ENCODE data around the gene DPPA3. TPM values are rescaled to one million over a fixed set of nuclear protein-coding genes. Genes with fewer than 3 reads are reported as not detected.

DPPA3 gene
- total and polyA plus RNA-seq, 2 experiments from 2014 or later, result 4.6 to 5.4 TPM

DNA sequence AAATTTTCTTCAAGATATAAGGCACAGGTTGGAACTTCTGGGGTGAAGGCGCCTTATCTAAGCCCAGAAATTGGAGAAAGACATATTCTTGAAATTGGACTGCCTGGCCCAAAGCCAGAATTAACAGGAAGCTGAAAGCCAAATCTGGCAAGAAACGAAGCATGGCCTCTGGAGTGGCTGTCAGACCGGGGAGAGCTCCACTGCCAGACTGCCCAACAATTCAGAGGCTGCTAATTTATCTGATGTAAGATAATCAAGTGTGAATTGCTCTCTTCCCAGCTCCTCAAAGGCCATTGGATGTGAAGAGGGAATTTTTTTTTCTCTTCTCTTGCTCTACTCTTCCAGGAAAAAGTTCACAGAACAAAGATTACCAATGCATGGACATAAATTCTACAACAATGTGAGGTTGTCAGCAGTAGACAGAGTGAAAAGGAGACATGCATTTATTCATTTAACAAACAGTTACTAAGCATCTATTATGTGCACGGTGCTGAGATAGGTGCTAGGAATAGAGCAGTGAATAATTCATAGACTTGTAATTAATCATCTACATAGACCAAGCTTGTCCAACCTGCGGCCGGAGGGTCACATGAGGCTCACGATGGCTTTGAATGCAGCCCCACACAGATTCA, 15.6 kb upstream of the DPPA3 start, which contains the start of gene GDF3:
Gene GDF3, minus strand, starts transcription at position 210 of the 632 bp plus-strand sequence. Its CDS starts 47 bp downstream, at position 163.
- Mint-ChIP-seq H3K27me3 (ENCODE audit: insufficient read depth, low read depth, poor library complexity) (peaks cover 13% of the 10 kb centered on the region), H3K9me3 (no peaks in the 10 kb centered on the region; the same call in 2 of the 3 replicates), H3K4me1 (peaks cover 30% of the 10 kb centered on the region), H3K4me3 (peak within 1 kb of the TSS; percentile 7; the same call in 1 of the 3 replicates), H3K27ac (peak within 1 kb of the TSS; percentile 94), H3K36me3 (ENCODE audit: low read depth) (peaks cover 4% of the 10 kb centered on the region)
- Histone ChIP-seq H3K4me3 (peak within 1 kb of the TSS; percentile 7; the same call in 1 of the 2 replicates), H3K4me1 (ENCODE audit: insufficient read depth) (peaks cover 28% of the 10 kb centered on the region), H4K20me1 (replicated peaks; ENCODE audit: insufficient read depth) (no peaks in the 10 kb centered on the region), H3K79me2 (replicated peaks; ENCODE audit: insufficient read depth) (no peaks in the 10 kb centered on the region; the same call in 1 of the 2 replicates), H3K36me3 (ENCODE audit: insufficient read depth) (no peaks in the 10 kb centered on the region), H3K9me2 (ENCODE audit: insufficient read depth) (no peaks in the 10 kb centered on the region), H3K4me2 (peak within 1 kb of the TSS; percentile 48), H2AFZ (no peak within 1 kb of the TSS; the same call in 1 of the 2 replicates), H3K27me3 (ENCODE audit: insufficient read depth) (no peaks in the 10 kb centered on the region), H3K27ac (ENCODE audit: low read depth) (peak within 1 kb of the TSS; percentile 97), H3F3A (replicated peaks; ENCODE audit: low read depth) (peaks cover 13% of the 10 kb centered on the region; the same call in 1 of the 2 replicates)
- ATAC-seq, result no peak
- no peak for TF ChIP-seq CREB1 (CRISPR knock-in tag; IDR thresholded peaks at IDR 0.05; ENCODE audit: low read depth)
- TF ChIP-seq STAT1 (IDR thresholded peaks at IDR 0.05; ENCODE audit: unreplicated experiment), result no peak
- no peak for TF ChIP-seq ZNF114 (CRISPR knock-in tag; IDR thresholded peaks at IDR 0.05)
- DNase-seq (ENCODE audit: low spot score), result peak; percentile 32

DNA sequence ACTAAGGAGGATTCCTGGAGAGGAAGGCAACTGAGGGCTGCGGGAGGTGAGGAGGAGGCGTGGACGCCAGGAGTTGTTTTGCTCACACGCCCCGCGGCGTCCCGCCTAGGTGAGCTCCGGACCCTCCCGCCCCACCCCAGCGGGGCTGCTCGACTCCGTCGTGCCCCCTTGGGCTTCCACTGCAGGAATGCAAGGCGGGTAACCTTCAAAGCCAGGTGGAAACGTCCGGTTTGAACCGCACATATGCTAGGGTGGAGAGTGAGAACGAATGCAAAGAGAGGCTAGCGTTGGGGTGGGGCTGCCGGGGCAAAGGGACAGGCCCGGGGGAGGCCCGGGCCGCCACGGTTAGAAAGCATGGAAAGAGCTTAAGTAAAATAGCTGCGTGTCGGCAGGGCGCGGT, 5.4 kb upstream of the DPPA3 start:
- no peaks in the 10 kb centered on the region for H3K79me2 ChIP-seq (replicated peaks; ENCODE audit: insufficient read depth)
- no peaks in the 10 kb centered on the region for H3K9me2 ChIP-seq (ENCODE audit: insufficient read depth)
- TF ChIP-seq CREB1 (CRISPR knock-in tag; IDR thresholded peaks at IDR 0.05; ENCODE audit: low read depth), result no peak
- no peak for TF ChIP-seq ZNF114 (CRISPR knock-in tag; IDR thresholded peaks at IDR 0.05)
- TF ChIP-seq JUNB (IDR thresholded peaks at IDR 0.05; ENCODE audit: unreplicated experiment), result no peak
- H3K27me3 ChIP-seq (ENCODE audit: insufficient read depth), result no peaks in the 10 kb centered on the region
- H3K4me3 ChIP-seq, result no peak overlapping the region
- ATAC-seq (peak; percentile 43), DNase-seq (ENCODE audit: low spot score) (no peak)
- H3K27ac Mint-ChIP-seq, result no peak overlapping the region
- H3K27ac ChIP-seq (ENCODE audit: low read depth), result no peak overlapping the region
- no peaks in the 10 kb centered on the region for H3F3A ChIP-seq (replicated peaks; ENCODE audit: low read depth)
- H3K4me1 ChIP-seq (ENCODE audit: insufficient read depth), result peaks cover 9% of the 10 kb centered on the region
- H3K36me3 Mint-ChIP-seq (ENCODE audit: low read depth), result no peaks in the 10 kb centered on the region
- peaks cover 10% of the 10 kb centered on the region for H3K4me1 Mint-ChIP-seq
- H3K27me3 Mint-ChIP-seq (ENCODE audit: insufficient read depth, low read depth, poor library complexity), result no peaks in the 10 kb centered on the region
- H2AFZ ChIP-seq, result no peak overlapping the region
- no peaks in the 10 kb centered on the region for H4K20me1 ChIP-seq (replicated peaks; ENCODE audit: insufficient read depth)
- H3K4me2 ChIP-seq, result no peak overlapping the region
- H3K36me3 ChIP-seq (ENCODE audit: insufficient read depth), result no peaks in the 10 kb centered on the region
- no peaks in the 10 kb centered on the region; the same call in 2 of the 3 replicates for H3K9me3 Mint-ChIP-seq
- H3K4me3 Mint-ChIP-seq, result no peak overlapping the region

- Histone ChIP-seq H3F3A (replicated peaks; ENCODE audit: low read depth) (no peaks in the 10 kb centered on the region), H3K4me3 (no peak overlapping the region), H3K9me2 (ENCODE audit: insufficient read depth) (no peaks in the 10 kb centered on the region), H4K20me1 (replicated peaks; ENCODE audit: insufficient read depth) (no peaks in the 10 kb centered on the region), H3K27ac (ENCODE audit: low read depth) (0 out of 2 replicates have a peak overlapping the region, but pooled peaks have one; percentile 6), H3K4me2 (no peak overlapping the region; the same call in 1 of the 2 replicates), H3K4me1 (ENCODE audit: insufficient read depth) (peaks cover 17% of the 10 kb centered on the region), H3K36me3 (ENCODE audit: insufficient read depth) (no peaks in the 10 kb centered on the region), H3K27me3 (ENCODE audit: insufficient read depth) (no peaks in the 10 kb centered on the region), H3K79me2 (replicated peaks; ENCODE audit: insufficient read depth) (no peaks in the 10 kb centered on the region), H2AFZ (peak overlapping the region; percentile 45)
- ATAC-seq (peak; percentile 42), DNase-seq (ENCODE audit: low spot score) (peak; percentile 37)
- no peaks in the 10 kb centered on the region for H3K27me3 Mint-ChIP-seq (ENCODE audit: insufficient read depth, low read depth, poor library complexity)
- no peak overlapping the region for H3K4me3 Mint-ChIP-seq
- peaks cover 18% of the 10 kb centered on the region for H3K4me1 Mint-ChIP-seq
- no peaks in the 10 kb centered on the region for H3K36me3 Mint-ChIP-seq (ENCODE audit: low read depth)
- no peaks in the 10 kb centered on the region for H3K9me3 Mint-ChIP-seq
- H3K27ac Mint-ChIP-seq, result peak overlapping the region; percentile 58
- TF ChIP-seq STAT1 (IDR thresholded peaks at IDR 0.05; ENCODE audit: unreplicated experiment) (no peak), JUNB (IDR thresholded peaks at IDR 0.05; ENCODE audit: unreplicated experiment) (no peak), CREB1 (CRISPR knock-in tag; IDR thresholded peaks at IDR 0.05; ENCODE audit: low read depth) (no peak)
- TF ChIP-seq, protein P1, sequence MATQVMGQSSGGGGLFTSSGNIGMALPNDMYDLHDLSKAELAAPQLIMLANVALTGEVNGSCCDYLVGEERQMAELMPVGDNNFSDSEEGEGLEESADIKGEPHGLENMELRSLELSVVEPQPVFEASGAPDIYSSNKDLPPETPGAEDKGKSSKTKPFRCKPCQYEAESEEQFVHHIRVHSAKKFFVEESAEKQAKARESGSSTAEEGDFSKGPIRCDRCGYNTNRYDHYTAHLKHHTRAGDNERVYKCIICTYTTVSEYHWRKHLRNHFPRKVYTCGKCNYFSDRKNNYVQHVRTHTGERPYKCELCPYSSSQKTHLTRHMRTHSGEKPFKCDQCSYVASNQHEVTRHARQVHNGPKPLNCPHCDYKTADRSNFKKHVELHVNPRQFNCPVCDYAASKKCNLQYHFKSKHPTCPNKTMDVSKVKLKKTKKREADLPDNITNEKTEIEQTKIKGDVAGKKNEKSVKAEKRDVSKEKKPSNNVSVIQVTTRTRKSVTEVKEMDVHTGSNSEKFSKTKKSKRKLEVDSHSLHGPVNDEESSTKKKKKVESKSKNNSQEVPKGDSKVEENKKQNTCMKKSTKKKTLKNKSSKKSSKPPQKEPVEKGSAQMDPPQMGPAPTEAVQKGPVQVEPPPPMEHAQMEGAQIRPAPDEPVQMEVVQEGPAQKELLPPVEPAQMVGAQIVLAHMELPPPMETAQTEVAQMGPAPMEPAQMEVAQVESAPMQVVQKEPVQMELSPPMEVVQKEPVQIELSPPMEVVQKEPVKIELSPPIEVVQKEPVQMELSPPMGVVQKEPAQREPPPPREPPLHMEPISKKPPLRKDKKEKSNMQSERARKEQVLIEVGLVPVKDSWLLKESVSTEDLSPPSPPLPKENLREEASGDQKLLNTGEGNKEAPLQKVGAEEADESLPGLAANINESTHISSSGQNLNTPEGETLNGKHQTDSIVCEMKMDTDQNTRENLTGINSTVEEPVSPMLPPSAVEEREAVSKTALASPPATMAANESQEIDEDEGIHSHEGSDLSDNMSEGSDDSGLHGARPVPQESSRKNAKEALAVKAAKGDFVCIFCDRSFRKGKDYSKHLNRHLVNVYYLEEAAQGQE (IDR thresholded peaks at IDR 0.05; ENCODE audit: unreplicated experiment), result no peak
Observed at GRCh38 chr12:7709969-7710675, 1.1 kb upstream of the DPPA3 start.

All from GM23338 (cell line).